Measurements from ENCODE around the gene GATC. TPM values are rescaled to one million over a fixed set of nuclear protein-coding genes. Genes with fewer than 3 reads are reported as not detected.
A peak's percentile ranks its signal among the peaks of the same experiment; 100 is the strongest.
"Not testable (repeated sequence)": the region's sequence is repeated elsewhere in the genome, so short reads cannot be mapped to it uniquely, and the experiment has no call there.

Gene GATC
- total RNA-seq, 6 experiments from 2014 or later, result 16.3 to 30.9 (median 24.0) TPM

- Mint-ChIP-seq H3K4me1 (ENCODE audit: low read depth) (peaks cover 21% of the 10 kb centered on the region), H3K27me3 (ENCODE audit: insufficient read depth) (no peaks in the 10 kb centered on the region; the same call in 1 of the 2 replicates)
These were observed 7.6 kb upstream of the GATC start for GRCh38 chr12:120438495-120439198.

GRCh38 chr12:120439646-120440247 is 6.5 kb upstream of the GATC start:
- no peaks in the 10 kb centered on the region for H3K9me3 Mint-ChIP-seq
- H3K4me3 Mint-ChIP-seq, result no peak overlapping the region
- H3K27me3 Mint-ChIP-seq (ENCODE audit: insufficient read depth), result no peaks in the 10 kb centered on the region
- DNase-seq, result peak; percentile 26
- TF ChIP-seq CTCF (IDR thresholded peaks at IDR 0.05), result peak; percentile 81
- peaks cover 15% of the 10 kb centered on the region for H3K36me3 Mint-ChIP-seq (ENCODE audit: low read depth)
- H3K4me1 Mint-ChIP-seq (ENCODE audit: low read depth), result peaks cover 32% of the 10 kb centered on the region
- no peak overlapping the region for H3K27ac Mint-ChIP-seq

More at GRCh38 chr12:120438495-120439198, 7.6 kb upstream of the GATC start:
- no peak for DNase-seq
- Mint-ChIP-seq H3K9me3 (no peaks in the 10 kb centered on the region), H3K27ac (peak overlapping the region; percentile 74), H3K4me3 (peak overlapping the region; percentile 94), H3K36me3 (ENCODE audit: low read depth) (peaks cover 9% of the 10 kb centered on the region)
- no peak for TF ChIP-seq CTCF (IDR thresholded peaks at IDR 0.05)

- TF ChIP-seq CTCF (IDR thresholded peaks at IDR 0.05), result no peak
- H3K27ac Mint-ChIP-seq, result no peak overlapping the region
- H3K36me3 Mint-ChIP-seq (ENCODE audit: low read depth), result peaks cover 25% of the 10 kb centered on the region
- no peaks in the 10 kb centered on the region for H3K9me3 Mint-ChIP-seq
- no peak for DNase-seq
- peak overlapping the region; percentile 99 for H3K4me3 Mint-ChIP-seq
- H3K4me1 Mint-ChIP-seq (ENCODE audit: low read depth), result peaks cover 37% of the 10 kb centered on the region
- H3K27me3 Mint-ChIP-seq (ENCODE audit: insufficient read depth), result no peaks in the 10 kb centered on the region
These were observed 1.6 kb upstream of the GATC start for GRCh38 chr12:120444676-120445075.

- peak overlapping the region; percentile 88 for H3K27ac Mint-ChIP-seq
- peaks cover 25% of the 10 kb centered on the region for H3K36me3 Mint-ChIP-seq (ENCODE audit: low read depth)
- H3K9me3 Mint-ChIP-seq, result not testable (repeated sequence)
These were observed 567 bp downstream of the GATC start for GRCh38 chr12:120446844-120447178.

GRCh38 chr12:120447992-120448391 is 1.7 kb downstream of the GATC start:
- no peak for TF ChIP-seq CTCF (IDR thresholded peaks at IDR 0.05)
- Mint-ChIP-seq H3K27ac (no peak overlapping the region), H3K9me3 (no peaks in the 10 kb centered on the region), H3K4me1 (ENCODE audit: low read depth) (peaks cover 30% of the 10 kb centered on the region), H3K36me3 (ENCODE audit: low read depth) (peaks cover 25% of the 10 kb centered on the region), H3K4me3 (peak overlapping the region; percentile 99), H3K27me3 (ENCODE audit: insufficient read depth) (no peaks in the 10 kb centered on the region)
- no peak for DNase-seq

More at GRCh38 chr12:120446844-120447178, 567 bp downstream of the GATC start:
- H3K4me3 Mint-ChIP-seq, result peak overlapping the region; percentile 99
- H3K4me1 Mint-ChIP-seq (ENCODE audit: low read depth), result peaks cover 30% of the 10 kb centered on the region
- not testable (repeated sequence) for H3K27me3 Mint-ChIP-seq (ENCODE audit: insufficient read depth); DNase-seq

GRCh38 chr12:120452524-120452923 is 6.3 kb downstream of the GATC start:
- not testable (repeated sequence) for H3K27me3 Mint-ChIP-seq (ENCODE audit: insufficient read depth); DNase-seq; H3K9me3 Mint-ChIP-seq; H3K4me3 Mint-ChIP-seq
- Mint-ChIP-seq H3K36me3 (ENCODE audit: low read depth) (peaks cover 21% of the 10 kb centered on the region), H3K4me1 (ENCODE audit: low read depth) (peaks cover 11% of the 10 kb centered on the region), H3K27ac (0 out of 2 replicates have a peak overlapping the region, but pooled peaks have one; percentile 31)
